A172 (cell line): Measurements from ENCODE around the gene SPATA6. TPM values are rescaled to one million over a fixed set of nuclear protein-coding genes. Genes with fewer than 3 reads are reported as not detected.
"Not testable (repeated sequence)": the region's sequence is repeated elsewhere in the genome, so short reads cannot be mapped to it uniquely, and the experiment has no call there.

ENCODE experiments used
- DNase-seq: peaks from one replicate; pipeline ENCODE4 v3.0.0-alpha.2; 2015; ENCODE audit warnings: low spot score
- total RNA-seq: library from RNA; depleted of rRNA; stranded (reverse); fragments of >200 nt; shearing (Covaris generic); gene quantifications from 2 replicates; pipeline ENCODE4 v1.2.3, GENCODE V29; 2014; rRNA removed

Gene SPATA6
- total RNA-seq = 0.55 and 1.2 TPM in 2 replicates

GRCh38 chr1:48471691-48472576 is at the start of gene SPATA6:
SPATA6 (minus strand) TSS chr1:48472204; CDS start chr1:48472008, 196 bp downstream.
- DNase-seq = peak; percentile 55

GRCh38 chr1:48519896-48520295 is 47.9 kb upstream of the SPATA6 start:
- not testable (repeated sequence) for DNase-seq

GRCh38 chr1:48506870-48507269 is 34.9 kb upstream of the SPATA6 start:
- no peak for DNase-seq

GRCh38 chr1:48500541-48501450 is 28.8 kb upstream of the SPATA6 start:
- DNase-seq = no peak

GRCh38 chr1:48499211-48499735 is 27.3 kb upstream of the SPATA6 start:
- no peak for DNase-seq

- DNase-seq = peak; percentile 65
Observed at GRCh38 chr1:48498096-48498791, 26.2 kb upstream of the SPATA6 start.

GRCh38 chr1:48495911-48496310 is 23.9 kb upstream of the SPATA6 start:
- no peak for DNase-seq

- no peak for DNase-seq
Observed at GRCh38 chr1:48495166-48495565, 23.2 kb upstream of the SPATA6 start.

- DNase-seq = peak; percentile 32
Observed at GRCh38 chr1:48493970-48494769, 22.2 kb upstream of the SPATA6 start.

- no peak for DNase-seq
Observed at GRCh38 chr1:48493041-48493440, 21.0 kb upstream of the SPATA6 start.

GRCh38 chr1:48492392-48492791 is 20.4 kb upstream of the SPATA6 start:
- no peak for DNase-seq

GRCh38 chr1:48488721-48489120 is 16.7 kb upstream of the SPATA6 start:
- no peak for DNase-seq

- DNase-seq = no peak
Observed at GRCh38 chr1:48480504-48480903, 8.5 kb upstream of the SPATA6 start.

GRCh38 chr1:48480023-48480422 is 8.0 kb upstream of the SPATA6 start:
- DNase-seq = not testable (repeated sequence)

- DNase-seq = no peak
Observed at GRCh38 chr1:48472638-48473037, 634 bp upstream of the SPATA6 start.

- DNase-seq = no peak
Observed at GRCh38 chr1:48470950-48471690, 884 bp downstream of the SPATA6 start.

GRCh38 chr1:48470481-48470855 is 1.5 kb downstream of the SPATA6 start:
- no peak for DNase-seq

GRCh38 chr1:48469616-48470480 is 2.2 kb downstream of the SPATA6 start:
- no peak for DNase-seq

GRCh38 chr1:48466594-48466993 is 5.4 kb downstream of the SPATA6 start:
- DNase-seq = no peak
